HL-60 (cell line): ENCODE data around the gene VAV2.

Source experiments
- DNase-seq, 2 experiments: peaks; one replicate each; pipeline ENCODE4 v3.0.0-alpha.2; 2010 to 2020; ENCODE audit warnings: low read depth in 1 of 2, low spot score in 1 of 2
- H3K27ac ChIP-seq: fragments of 250-450 bp; sonication (Bioruptor Pico); replicated peaks from 2 replicates; pipeline ENCODE4 v1.5.1; 2020; ENCODE audit warnings: mild to moderate bottlenecking, moderate library complexity
- H3K27me3 ChIP-seq: fragments of 250-450 bp; sonication (Bioruptor Pico); 2 replicates; pipeline ENCODE4 v1.5.1; 2021; ENCODE audit warnings: mild to moderate bottlenecking, moderate library complexity; ENCODE audit not compliant: insufficient read depth, poor library complexity, severe bottlenecking
- H3K4me3 ChIP-seq: replicated peaks from 2 replicates; pipeline ENCODE4 v1.5.1; 2011; ENCODE audit warnings: mild to moderate bottlenecking, control low read depth, low read length; ENCODE audit not compliant: insufficient read depth
- CTCF ChIP-seq: IDR thresholded peaks from one replicate; pipeline ENCODE4 v1.5.1; 2011; ENCODE audit warnings: low read length, control low read depth, inconsistent platforms; ENCODE audit not compliant: insufficient read depth
- GABPA ChIP-seq: IDR thresholded peaks from 2 replicates; pipeline ENCODE4 v1.6.1; 2012; ENCODE audit warnings: low read depth
- POLR2AphosphoS5 ChIP-seq: IDR thresholded peaks from 2 replicates; pipeline ENCODE4 v1.6.1; 2012; ENCODE audit warnings: low read depth
- SPI1 ChIP-seq: IDR thresholded peaks from 2 replicates; pipeline ENCODE4 v1.6.1; 2012; ENCODE audit warnings: low read depth, mild to moderate bottlenecking, borderline replicate concordance
- TF ChIP-seq, protein P1 (sequence below): IDR thresholded peaks from 2 replicates; pipeline ENCODE4 v1.6.1; 2012; ENCODE audit warnings: low read depth; ENCODE audit not compliant: insufficient replicate concordance

The VAV2 gene

GRCh38 chr9:133978226-133978898 is 13.8 kb downstream of the VAV2 start:
- no peak overlapping the region for H3K4me3 ChIP-seq

GRCh38 chr9:133977421-133978201 is 14.5 kb downstream of the VAV2 start:
- no peak for TF ChIP-seq CTCF
- no peak for TF ChIP-seq SPI1
- TF ChIP-seq POLR2AphosphoS5, result no peak
- TF ChIP-seq, protein P1, sequence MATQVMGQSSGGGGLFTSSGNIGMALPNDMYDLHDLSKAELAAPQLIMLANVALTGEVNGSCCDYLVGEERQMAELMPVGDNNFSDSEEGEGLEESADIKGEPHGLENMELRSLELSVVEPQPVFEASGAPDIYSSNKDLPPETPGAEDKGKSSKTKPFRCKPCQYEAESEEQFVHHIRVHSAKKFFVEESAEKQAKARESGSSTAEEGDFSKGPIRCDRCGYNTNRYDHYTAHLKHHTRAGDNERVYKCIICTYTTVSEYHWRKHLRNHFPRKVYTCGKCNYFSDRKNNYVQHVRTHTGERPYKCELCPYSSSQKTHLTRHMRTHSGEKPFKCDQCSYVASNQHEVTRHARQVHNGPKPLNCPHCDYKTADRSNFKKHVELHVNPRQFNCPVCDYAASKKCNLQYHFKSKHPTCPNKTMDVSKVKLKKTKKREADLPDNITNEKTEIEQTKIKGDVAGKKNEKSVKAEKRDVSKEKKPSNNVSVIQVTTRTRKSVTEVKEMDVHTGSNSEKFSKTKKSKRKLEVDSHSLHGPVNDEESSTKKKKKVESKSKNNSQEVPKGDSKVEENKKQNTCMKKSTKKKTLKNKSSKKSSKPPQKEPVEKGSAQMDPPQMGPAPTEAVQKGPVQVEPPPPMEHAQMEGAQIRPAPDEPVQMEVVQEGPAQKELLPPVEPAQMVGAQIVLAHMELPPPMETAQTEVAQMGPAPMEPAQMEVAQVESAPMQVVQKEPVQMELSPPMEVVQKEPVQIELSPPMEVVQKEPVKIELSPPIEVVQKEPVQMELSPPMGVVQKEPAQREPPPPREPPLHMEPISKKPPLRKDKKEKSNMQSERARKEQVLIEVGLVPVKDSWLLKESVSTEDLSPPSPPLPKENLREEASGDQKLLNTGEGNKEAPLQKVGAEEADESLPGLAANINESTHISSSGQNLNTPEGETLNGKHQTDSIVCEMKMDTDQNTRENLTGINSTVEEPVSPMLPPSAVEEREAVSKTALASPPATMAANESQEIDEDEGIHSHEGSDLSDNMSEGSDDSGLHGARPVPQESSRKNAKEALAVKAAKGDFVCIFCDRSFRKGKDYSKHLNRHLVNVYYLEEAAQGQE, result no peak
- TF ChIP-seq GABPA, result no peak
- no peaks in the 10 kb centered on the region for H3K27me3 ChIP-seq
- H3K27ac ChIP-seq, result no peak overlapping the region
- no peak overlapping the region for H3K4me3 ChIP-seq
- DNase-seq, result no peak

More at GRCh38 chr9:133978226-133978898, 13.8 kb downstream of the VAV2 start:
- no peak for TF ChIP-seq GABPA
- TF ChIP-seq SPI1, result no peak
- TF ChIP-seq, protein P1, result no peak
- no peak for TF ChIP-seq POLR2AphosphoS5
- no peak for TF ChIP-seq CTCF
- H3K27ac ChIP-seq, result no peak overlapping the region
- H3K27me3 ChIP-seq, result no peaks in the 10 kb centered on the region
- DNase-seq, result no peak

DNA sequence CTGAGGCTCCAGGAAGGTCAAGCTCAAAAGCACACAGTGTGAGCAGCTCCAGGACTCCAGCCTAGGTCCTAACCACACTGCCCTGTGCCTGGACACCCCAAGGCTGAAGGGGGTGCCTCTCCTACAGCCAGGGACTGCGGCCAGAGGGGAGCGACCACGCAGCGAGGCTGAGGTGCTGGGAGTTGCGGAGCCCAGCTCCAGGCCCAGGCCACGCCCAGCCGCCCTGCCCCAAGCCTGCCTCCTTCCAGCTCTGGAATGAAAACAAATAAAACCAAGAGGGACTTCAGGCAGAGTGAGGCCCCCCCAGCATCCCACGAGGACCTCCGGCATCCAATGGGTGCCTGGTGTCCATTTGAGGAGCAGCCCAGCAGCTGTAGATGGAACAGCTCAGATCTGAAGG is 15.2 kb downstream of the VAV2 start:
- DNase-seq, result no peak
- Histone ChIP-seq H3K27me3 (no peaks in the 10 kb centered on the region), H3K4me3 (no peak overlapping the region), H3K27ac (no peak overlapping the region)
- TF ChIP-seq CTCF, result no peak
- no peak for TF ChIP-seq POLR2AphosphoS5
- TF ChIP-seq GABPA, result no peak
- TF ChIP-seq SPI1, result no peak
- TF ChIP-seq, protein P1, result no peak
